Stimulated activated CD4-positive, alpha-beta T cell treated with anti-CD3 and anti-CD28 coated beads, Interleukin-2, amount 100 ng/mL, for 48 hours (primary cell): ENCODE measurements around the gene ANK2.

Experiments
- DNase-seq, 2 donors: peaks; one replicate each; pipeline ENCODE4 v3.0.0-alpha.2; 2020

The ANK2 gene

DNA sequence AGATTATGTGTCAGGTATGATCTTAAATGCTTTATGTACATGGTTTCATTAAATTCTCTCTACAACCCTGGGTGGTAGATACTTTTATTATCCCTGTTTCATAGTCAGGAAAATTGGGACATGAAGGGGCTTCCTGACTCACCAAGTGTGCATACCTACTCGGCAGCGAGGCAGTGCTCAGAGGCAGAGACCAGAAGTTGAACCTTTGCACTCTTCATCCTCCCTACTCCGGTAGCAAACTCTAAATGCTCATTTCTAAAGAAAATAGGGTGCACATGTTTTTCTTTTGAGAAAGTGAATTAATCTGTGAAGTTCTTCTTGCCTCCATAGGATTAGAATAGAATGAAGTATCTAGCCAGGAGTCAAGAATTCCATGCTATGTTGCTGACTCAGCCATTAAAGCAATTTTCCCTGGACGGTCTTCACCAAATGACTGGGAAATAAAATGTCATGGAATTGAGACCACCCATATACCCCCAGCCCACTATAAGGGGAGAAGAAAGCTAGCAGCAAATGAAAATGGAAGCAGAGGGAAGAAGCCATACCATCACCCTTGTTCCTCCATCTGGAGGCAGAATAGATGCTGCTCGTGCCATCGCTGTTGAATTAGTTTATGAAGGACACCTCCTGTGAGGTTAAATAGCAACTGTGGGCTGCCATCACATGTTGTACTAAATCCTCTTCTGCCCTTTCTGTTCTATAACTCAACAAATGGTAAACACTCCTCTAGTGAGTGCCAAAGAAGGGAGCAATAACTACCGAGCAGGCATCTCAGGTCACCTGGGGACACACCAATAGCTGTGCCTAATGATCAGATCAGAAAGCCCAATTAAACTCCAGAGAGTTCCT, 356.6 kb downstream of the ANK2 start:
- DNase-seq = no peak

DNA sequence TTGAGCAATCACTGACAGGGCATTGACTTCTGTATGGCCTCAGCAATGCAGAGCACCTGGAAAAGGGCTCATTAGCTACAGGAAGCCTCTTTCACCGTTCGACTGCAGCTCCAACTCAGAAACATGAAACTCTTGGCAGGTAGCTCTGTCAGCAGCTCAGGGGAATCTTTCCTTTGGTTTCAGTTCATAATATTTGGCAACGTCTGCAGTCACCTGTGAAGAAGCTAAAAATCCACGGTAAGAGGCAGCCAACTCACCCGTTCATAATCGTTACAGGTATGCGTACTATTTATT, 357.2 kb downstream of the ANK2 start:
- no peak for DNase-seq

DNA sequence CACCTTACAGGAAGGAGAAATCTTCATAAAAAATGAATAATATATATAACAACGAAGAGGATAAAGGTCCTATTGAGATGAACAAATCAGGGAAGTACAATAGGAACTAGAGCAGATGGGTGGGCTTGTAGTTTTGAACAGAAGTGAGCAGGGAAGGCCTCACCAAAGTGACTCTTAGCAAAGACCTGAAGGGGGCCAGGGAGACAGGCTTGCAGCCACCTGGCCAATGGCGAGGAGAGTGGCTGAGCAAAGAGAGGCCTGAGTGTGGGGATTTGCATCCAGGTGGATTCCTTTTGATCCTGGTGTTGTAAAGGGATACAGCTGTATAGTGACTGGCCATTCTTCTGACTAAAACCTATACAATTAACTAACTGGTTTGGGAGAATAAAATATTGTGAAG, 358.0 kb downstream of the ANK2 start:
- no peak for DNase-seq

DNA sequence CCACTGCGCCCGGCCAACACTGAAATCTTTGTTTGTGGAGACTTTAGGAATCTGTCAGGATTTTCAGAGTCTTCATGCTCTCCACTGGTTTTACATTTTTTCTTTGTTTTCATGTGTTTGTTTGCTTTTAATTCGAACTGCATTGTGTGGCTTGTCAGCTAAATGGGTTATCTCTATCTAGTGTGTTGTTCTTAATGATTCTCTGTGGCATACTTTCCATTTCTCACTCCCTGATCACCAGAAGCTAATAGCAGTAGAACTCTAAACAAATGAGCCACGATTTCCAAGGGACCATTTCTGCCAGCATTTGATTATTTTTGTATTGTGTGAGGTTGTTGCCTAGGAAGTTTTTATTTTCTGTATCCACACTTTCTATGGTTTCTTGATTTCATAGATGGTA, 359.7 kb downstream of the ANK2 start:
- DNase-seq = no peak

DNA sequence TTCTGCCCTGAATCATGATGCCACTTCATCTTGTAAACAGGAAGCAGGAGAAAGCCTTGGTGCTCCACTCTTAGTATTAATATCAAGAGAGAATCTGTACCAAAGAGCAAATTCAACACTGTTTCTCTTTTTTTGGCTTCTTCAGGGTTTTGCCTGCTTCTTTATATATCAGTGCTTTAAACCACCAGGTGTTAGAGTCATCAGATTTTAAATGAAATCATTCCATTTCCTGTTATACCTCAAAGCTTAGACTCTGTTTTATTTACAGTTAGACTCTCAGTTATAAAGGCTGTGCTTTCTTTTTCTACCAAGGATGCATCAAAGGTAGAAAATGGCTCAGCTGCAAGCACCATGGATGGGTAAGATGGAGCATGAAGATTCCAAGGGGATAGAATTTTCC, 361.2 kb downstream of the ANK2 start:
- DNase-seq = no peak

DNA sequence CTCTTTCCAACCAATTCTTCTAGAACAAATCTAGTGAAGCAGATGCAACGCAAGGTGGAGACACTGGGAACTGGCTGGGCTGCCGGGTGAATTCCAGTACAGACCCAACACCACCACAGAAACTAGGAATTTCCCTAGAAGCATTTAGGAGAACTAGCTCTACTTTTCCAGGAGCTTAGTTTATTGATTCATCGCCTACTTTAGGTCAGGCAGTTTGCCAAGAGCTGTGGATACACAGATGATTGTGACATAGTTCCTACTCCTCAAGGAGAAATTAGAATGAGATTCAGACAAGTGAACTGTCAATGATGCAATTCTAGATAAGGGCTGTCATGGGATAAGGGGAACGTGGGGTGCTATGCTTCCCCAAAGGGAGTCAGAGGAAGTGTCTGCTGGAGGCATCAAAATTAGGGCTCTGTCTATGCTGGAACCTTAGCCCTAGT, 362.1 kb downstream of the ANK2 start:
- no peak for DNase-seq

DNA sequence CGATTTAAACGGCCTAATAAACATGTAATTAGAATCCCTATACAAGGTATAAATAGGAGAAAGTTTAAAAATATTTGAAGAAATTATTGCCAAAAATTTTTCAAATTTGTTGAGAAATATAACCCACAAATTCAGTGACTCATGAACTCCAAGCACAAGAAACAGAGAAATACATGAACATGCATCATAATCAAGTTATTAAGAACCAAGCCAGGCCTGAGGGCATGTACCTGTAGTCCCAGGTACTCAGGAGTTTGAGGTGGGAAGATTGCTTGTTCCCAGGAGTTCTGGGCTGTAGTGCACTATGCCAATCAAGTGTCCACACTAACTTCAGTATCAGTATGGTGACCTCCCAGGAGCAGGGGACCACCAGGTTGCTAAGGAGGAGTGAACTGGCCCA, 370.2 kb downstream of the ANK2 start:
- DNase-seq = no peak

DNA sequence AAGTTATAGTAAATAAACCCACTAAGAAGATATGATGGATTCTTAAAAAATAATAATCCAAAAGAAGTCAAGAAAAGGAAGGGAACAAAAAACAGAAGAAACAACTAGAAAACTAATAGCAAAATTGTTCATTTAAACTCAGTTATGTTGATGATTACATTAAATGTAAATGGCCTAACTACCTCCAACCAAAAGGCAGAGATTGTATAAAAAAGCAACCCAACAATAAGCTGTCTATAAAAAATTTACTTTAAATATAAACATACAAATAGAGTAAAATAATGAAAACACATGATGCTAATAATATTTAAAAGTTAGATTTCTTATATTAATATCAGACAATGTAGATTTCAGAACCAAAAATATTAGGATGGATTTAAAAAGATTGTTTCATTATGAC, 371.5 kb downstream of the ANK2 start:
- no peak for DNase-seq

DNA sequence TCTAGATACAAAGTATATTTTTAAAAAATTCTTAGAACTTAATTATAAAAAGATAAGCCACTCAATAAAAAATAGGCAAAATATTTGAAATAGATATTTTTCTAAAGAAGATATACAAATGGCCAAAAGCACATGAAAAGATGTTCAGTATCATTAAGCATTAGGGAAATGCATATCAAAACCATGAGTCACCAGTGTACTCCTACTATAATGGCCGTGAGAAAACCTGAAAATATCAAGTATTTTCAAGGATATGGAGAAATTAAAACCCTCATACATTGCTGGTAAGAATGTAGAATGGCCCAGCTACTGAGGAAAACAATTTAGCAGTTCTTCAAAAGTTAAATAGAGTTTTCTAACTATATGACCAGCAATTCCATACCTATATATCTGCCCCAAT, 374.2 kb downstream of the ANK2 start:
- DNase-seq = no peak

DNA sequence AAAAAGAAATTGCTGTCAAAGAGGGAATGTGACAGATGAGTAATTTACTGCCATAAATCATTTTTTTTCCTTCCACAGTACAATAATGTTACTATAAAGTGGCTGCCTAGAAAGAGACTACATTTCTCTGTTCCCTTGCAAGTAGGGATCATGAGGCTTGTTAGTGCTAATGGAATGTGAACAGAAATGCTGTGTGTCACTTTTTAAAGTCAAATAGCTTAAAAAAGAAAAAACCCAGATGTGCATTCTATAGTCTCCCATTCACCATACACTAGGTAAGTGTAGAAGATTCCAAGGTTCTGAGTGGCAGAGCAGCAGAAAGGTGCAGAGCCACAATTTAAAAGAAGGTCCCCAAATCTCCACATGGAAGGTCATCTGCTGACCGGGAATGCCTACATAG, 383.7 kb downstream of the ANK2 start:
- no peak for DNase-seq
